K562 (cell line): ENCODE results near the gene STX12. TPM values are rescaled to one million over a fixed set of nuclear protein-coding genes. Genes with fewer than 3 reads are reported as not detected.
A peak's percentile ranks its signal among the peaks of the same experiment; 100 is the strongest.

Source experiments
- BRF2 ChIP-seq: IDR thresholded peaks from 3 replicates; pipeline ENCODE4 v1.6.1; 2011; ENCODE audit warnings: borderline replicate concordance, mild to moderate bottlenecking; ENCODE audit not compliant: insufficient read length, insufficient read depth
- CHCHD3 ChIP-seq: fragments of 250-450 bp; sonication (Bioruptor Pico); IDR thresholded peaks from 2 replicates; pipeline ENCODE4 v2.1.2; 2022; ENCODE audit warnings: mild to moderate bottlenecking
- CREM ChIP-seq: IDR thresholded peaks from 2 replicates; pipeline ENCODE4 v1.6.1; 2014; ENCODE audit warnings: antibody characterized with exemption, low read depth
- E2F6 ChIP-seq, 2 experiments: IDR thresholded peaks; 2 replicates each; pipeline ENCODE4 v1.6.1; 2011; ENCODE audit warnings: borderline replicate concordance in 1 of 2, control low read depth in 1 of 2, low read depth in 1 of 2, low read length in 1 of 2, mild to moderate bottlenecking in 1 of 2, mixed read lengths in 1 of 2, moderate library complexity in 1 of 2; ENCODE audit not compliant: insufficient read depth in 1 of 2, insufficient read length in 1 of 2, poor library complexity in 1 of 2, severe bottlenecking in 1 of 2; ENCODE audit errors: extremely low read depth in 1 of 2
- HDAC2 ChIP-seq: fragments of 450-650 bp; IDR thresholded peaks from 2 replicates; pipeline ENCODE4 v1.6.1; 2016; ENCODE audit warnings: mild to moderate bottlenecking
- ID3 ChIP-seq, 2 experiments: fragments of 250-450 bp in 1 of 2; fragments of 450-650 bp in 1 of 2; sonication (Bioruptor Pico) in 1 of 2; IDR thresholded peaks; 2 replicates each; pipeline versions ENCODE4 v1.6.1 to v1.8.0; 2016 to 2021; ENCODE audit warnings: mild to moderate bottlenecking in 2 of 2, moderate library complexity in 2 of 2, missing compliant biosample characterization in 1 of 2, missing genetic modification characterization in 1 of 2
- KDM1A ChIP-seq, 2 experiments: fragments of 450-650 bp; IDR thresholded peaks; 2 replicates each; pipeline ENCODE4 v1.6.1; 2016; ENCODE audit warnings: mild to moderate bottlenecking in 2 of 2
- MAFK ChIP-seq: IDR thresholded peaks from 2 replicates; pipeline ENCODE4 v1.6.1; 2011; ENCODE audit warnings: low read length, improper control_type of control experiment
- MEF2D ChIP-seq: conservative IDR thresholded peaks from 2 replicates; pipeline ENCODE4 v1.6.1; 2016; ENCODE audit warnings: low read depth, missing genetic modification characterization, missing compliant biosample characterization
- POLR2G ChIP-seq: fragments of 200-400 bp; formaldehyde crosslinking; IDR thresholded peaks from 2 replicates; pipeline ENCODE4 v1.6.1; 2017; ENCODE audit warnings: low read depth, mild to moderate bottlenecking, antibody characterized with exemption, low read length, moderate library complexity
- SIN3B ChIP-seq: fragments of 450-650 bp; IDR thresholded peaks from 2 replicates; pipeline ENCODE4 v1.6.1; 2017; ENCODE audit warnings: low read depth, mild to moderate bottlenecking, moderate library complexity
- SREBF2 ChIP-seq: sonication (generic); formaldehyde crosslinking; IDR thresholded peaks from 2 replicates; pipeline ENCODE4 v1.4.0; 2020; ENCODE audit warnings: mild to moderate bottlenecking, missing genetic modification reagents
- STAT6 ChIP-seq: sonication (generic); formaldehyde crosslinking; IDR thresholded peaks from 2 replicates; pipeline ENCODE4 v1.8.1; 2023; ENCODE audit warnings: mild to moderate bottlenecking, missing genetic modification reagents
- THAP12 ChIP-seq: fragments of 250-450 bp; sonication (Bioruptor Pico); IDR thresholded peaks from 2 replicates; pipeline ENCODE4 v1.9.0; 2021; ENCODE audit warnings: mild to moderate bottlenecking, inconsistent platforms
- USF2 ChIP-seq: sonication (generic); formaldehyde crosslinking; IDR thresholded peaks from 2 replicates; pipeline ENCODE4 v1.5.0; 2020; ENCODE audit warnings: missing genetic modification reagents
- ZC3H11A ChIP-seq: IDR thresholded peaks from 2 replicates; pipeline ENCODE4 v1.6.1; 2012; ENCODE audit warnings: low read depth, low read length, improper control_type of control experiment
- ZNF146 ChIP-seq: IDR thresholded peaks from one replicate; pipeline ENCODE4 v1.6.1; 2018; ENCODE audit warnings: missing compliant biosample characterization; ENCODE audit not compliant: unreplicated experiment
- ZNF77 ChIP-seq: fragments of 250-450 bp; sonication (Bioruptor Pico); IDR thresholded peaks from 2 replicates; pipeline ENCODE4 v1.5.0; 2020
- polyA plus RNA-seq, 8 experiments: library from polyadenylated mRNA; depleted of rRNA in 4 of 8; stranded (reverse) in 5 of 8; unstranded in 3 of 8; fragments of >200 nt; fragmentation: Nextera tagmentation in 2 of 8; fragmentation: Illumina TruSeq in 1 of 8; extraction: Ambion mirVana in 2 of 8; extraction: Trizol in 1 of 8; gene quantifications; 2 replicates each; pipeline versions ENCODE4 v1.2.1 to v1.2.3, GENCODE V29; 2011 to 2014; ENCODE audit warnings: inconsistent platforms in 1 of 8, missing spikeins in 1 of 8
- total RNA-seq, 7 experiments: library from RNA; depleted of rRNA in 6 of 7; stranded (reverse); fragments of >200 nt in 6 of 7; fragmentation: Illumina TruSeq in 2 of 7; extraction: Trizol in 2 of 7; gene quantifications; 2 replicates each; pipeline versions ENCODE4 v1.2.1 to v1.2.3, GENCODE V29; 2011 to 2021; ENCODE audit warnings: low replicate concordance in 1 of 7

STX12 gene
- total and polyA plus RNA-seq, 9 of the 15 experiments (the other 6 are each of a cell fraction or from before 2014, with no cell fraction given): 16.9 to 31.3 (median 25.7) TPM

GRCh38 chr1:27726173-27727044 is 46.6 kb upstream of the STX12 start (continued):
- TF ChIP-seq CREM: no peak
- no peak for TF ChIP-seq STAT6 (CRISPR knock-in tag)
- no peak for TF ChIP-seq KDM1A (IDR thresholded peaks at IDR 0.05)
- no peak for TF ChIP-seq SIN3B
- peak; percentile 17; the same call in 1 of the 2 replicates for TF ChIP-seq USF2 (CRISPR knock-in tag)
- 0 out of 2 replicates have a peak, but pooled peaks have one; percentile 2 for TF ChIP-seq MAFK
- no peak for TF ChIP-seq HDAC2
- no peak for TF ChIP-seq ZC3H11A
- no peak for TF ChIP-seq ZNF77
- TF ChIP-seq THAP12 (CRISPR knock-in tag): no peak
- no peak for TF ChIP-seq CHCHD3
- TF ChIP-seq POLR2G: 0 out of 2 replicates have a peak, but pooled peaks have one; percentile 0
- no peak for TF ChIP-seq ZNF146
- no peak for TF ChIP-seq SREBF2
- TF ChIP-seq ID3 (CRISPR knock-in tag; IDR thresholded peaks at IDR 0.05): no peak
- 0 out of 2 replicates have a peak, but pooled peaks have one; percentile 25 for TF ChIP-seq ID3 (tag; IDR thresholded peaks at IDR 0.05)
- no peak for TF ChIP-seq MEF2D
- TF ChIP-seq BRF2: no peak
- peak in 1 of 2 experiments; percentile 31 for TF ChIP-seq E2F6 (IDR thresholded peaks at IDR 0.05; ENCODE audit: borderline replicate concordance in 1 of 2, extremely low read depth in 1 of 2, insufficient read depth in 1 of 2, insufficient read length in 1 of 2, low read depth in 1 of 2, low read length in 1 of 2, poor library complexity in 1 of 2, severe bottlenecking in 1 of 2)
